Epidermal melanocyte (primary cell): ENCODE data around the gene KLHL22.
"Not testable (repeated sequence)": the region's sequence is repeated elsewhere in the genome, so short reads cannot be mapped to it uniquely, and the experiment has no call there.

ENCODE experiments used
- DNase-seq: peaks from one replicate; pipeline ENCODE4 v3.0.0; 2011; ENCODE audit warnings: low spot score; ENCODE audit not compliant: insufficient read length

KLHL22 gene

DNA sequence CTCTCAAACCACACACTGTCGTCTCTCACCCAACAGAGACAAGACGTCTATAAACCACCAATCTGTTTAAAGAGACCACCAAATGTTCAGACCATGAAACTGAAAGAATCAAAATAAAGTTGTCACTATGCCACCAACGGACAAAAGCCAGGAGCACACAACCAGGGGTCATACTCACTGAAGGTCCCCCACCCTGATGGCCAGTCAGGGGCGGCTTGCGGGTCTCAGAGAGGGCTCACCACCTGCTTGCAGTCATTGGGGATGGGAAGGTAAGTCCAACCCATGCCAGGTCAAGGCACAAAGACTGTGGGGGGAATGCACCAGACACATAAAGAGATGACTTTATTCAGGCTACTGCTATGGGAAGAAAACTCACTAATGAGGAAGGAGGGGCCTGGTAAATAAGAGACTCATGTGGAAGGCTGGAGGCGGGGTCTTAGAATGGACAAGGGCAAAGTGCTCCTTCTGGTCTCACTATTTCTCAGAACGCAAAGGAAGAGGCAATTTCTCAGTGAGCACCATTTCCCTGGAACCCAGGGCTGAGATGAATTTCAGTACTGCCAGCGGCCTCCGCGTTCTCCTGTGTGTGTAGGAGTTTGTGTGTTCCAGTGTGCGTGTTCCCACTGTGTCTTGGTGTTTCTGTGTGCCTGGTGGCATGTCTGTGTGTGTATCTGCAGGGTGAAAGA is 75.3 kb downstream of the KLHL22 start:
- DNase-seq: peak; percentile 9

DNA sequence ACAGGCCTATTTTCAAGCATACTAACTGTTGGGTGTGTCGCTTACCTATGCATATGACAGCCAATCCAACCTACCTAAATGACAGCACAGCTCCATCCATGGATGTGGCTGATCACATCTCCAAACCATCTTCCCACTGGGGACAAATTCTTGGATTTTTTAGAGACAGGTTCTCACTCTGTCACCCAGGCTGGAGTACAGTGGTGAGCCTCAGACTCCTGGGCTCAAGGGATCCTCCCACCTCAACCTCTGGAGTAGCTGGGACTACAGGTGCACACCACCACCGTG is 76.0 kb downstream of the KLHL22 start:
- DNase-seq: no peak

GRCh38 chr22:20418211-20418788 is 77.3 kb downstream of the KLHL22 start:
- peak; percentile 78 for DNase-seq

GRCh38 chr22:20415699-20416098 is 79.9 kb downstream of the KLHL22 start:
- DNase-seq: not testable (repeated sequence)

- not testable (repeated sequence) for DNase-seq
Observed at GRCh38 chr22:20415241-20415640, 80.4 kb downstream of the KLHL22 start.

DNA sequence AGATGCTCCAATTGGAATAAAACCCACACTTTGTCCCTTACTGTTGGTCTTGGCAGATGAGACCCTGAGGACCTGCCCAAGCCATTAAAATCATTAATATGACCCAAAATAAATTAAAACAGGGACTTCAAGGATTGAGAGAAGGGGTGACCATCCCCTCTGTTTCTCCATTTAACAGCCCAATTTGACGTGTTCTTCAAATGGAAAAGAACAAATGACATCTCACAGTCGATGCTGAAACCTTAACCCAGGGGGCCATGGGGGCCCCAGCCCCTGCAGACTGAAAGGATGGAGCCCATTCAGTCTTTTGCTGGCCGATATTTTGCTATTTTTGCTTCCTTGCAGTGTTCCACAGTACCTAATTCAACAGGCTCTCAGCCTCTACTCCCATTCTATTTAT is 81.1 kb downstream of the KLHL22 start:
- no peak for DNase-seq

GRCh38 chr22:20414059-20414440 is 81.5 kb downstream of the KLHL22 start:
- DNase-seq: no peak

DNA sequence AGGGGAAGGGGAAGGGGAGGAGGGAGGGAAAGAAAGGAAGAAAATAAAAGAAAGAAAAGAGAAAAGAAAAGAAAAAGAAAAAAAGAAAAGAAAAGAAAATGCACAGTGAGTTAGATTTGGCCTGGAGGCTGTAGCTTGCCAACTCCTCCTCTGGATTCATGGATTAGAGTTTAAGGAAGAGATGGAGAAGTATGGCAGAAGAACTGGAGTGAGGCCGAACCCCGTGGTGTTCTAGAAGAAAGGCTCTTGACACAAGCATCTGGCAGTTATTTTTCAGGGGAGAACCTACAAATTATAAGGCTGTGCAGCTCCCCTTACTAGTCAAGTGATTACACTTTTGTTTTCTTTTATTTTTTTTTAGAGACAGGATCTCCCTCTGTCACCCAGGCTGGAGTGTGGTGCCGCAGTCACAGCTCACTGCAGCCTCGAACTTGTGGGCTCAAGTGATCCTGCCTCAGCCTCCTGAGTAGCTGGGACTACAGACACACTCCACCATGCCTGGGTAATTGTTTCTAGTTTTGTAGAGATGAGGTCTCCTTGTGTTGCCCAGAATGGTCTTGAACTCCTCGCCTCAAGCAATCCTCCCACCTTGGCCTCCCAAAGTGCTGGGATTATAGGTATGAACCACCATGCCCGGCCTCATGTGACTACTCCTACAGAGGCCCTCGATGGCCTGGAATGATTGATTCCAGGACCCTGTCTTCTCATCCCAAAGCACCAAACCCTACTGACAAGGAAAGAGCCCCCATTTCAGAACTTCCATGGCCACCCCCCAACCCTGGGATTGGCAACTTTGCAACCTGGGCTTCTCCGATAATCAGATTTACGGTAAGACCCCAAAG is 82.2 kb downstream of the KLHL22 start:
- DNase-seq: peak; percentile 4

GRCh38 chr22:20412474-20413216 is 83.0 kb downstream of the KLHL22 start:
- peak; percentile 6 for DNase-seq

GRCh38 chr22:20409385-20409784 is 86.2 kb downstream of the KLHL22 start:
- DNase-seq: not testable (repeated sequence)

DNA sequence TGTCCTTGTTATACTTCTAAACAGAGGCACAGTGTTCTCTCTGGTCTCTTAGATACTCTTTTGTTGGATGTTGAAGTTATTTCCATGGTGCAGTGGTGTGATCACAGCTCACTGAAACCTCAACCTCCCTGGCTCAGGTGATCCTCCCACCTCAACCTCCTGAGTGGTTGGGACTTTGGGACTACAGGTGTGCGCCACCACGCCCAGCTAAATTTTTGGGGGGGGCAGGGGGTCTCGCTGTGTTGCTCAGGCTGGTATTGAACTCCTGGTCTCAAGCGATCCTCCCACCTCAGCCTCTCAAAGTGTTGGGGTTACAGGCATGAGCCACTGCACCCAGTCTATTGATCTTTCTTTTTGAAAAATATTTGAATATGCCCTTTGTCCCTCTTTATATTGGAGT is 86.7 kb downstream of the KLHL22 start:
- DNase-seq: no peak

GRCh38 chr22:20407829-20408228 is 87.8 kb downstream of the KLHL22 start:
- DNase-seq: no peak

- no peak for DNase-seq
Observed at GRCh38 chr22:20406686-20407408, 88.7 kb downstream of the KLHL22 start.

- no peak for DNase-seq
Observed at GRCh38 chr22:20405931-20406685, 89.5 kb downstream of the KLHL22 start.

DNA sequence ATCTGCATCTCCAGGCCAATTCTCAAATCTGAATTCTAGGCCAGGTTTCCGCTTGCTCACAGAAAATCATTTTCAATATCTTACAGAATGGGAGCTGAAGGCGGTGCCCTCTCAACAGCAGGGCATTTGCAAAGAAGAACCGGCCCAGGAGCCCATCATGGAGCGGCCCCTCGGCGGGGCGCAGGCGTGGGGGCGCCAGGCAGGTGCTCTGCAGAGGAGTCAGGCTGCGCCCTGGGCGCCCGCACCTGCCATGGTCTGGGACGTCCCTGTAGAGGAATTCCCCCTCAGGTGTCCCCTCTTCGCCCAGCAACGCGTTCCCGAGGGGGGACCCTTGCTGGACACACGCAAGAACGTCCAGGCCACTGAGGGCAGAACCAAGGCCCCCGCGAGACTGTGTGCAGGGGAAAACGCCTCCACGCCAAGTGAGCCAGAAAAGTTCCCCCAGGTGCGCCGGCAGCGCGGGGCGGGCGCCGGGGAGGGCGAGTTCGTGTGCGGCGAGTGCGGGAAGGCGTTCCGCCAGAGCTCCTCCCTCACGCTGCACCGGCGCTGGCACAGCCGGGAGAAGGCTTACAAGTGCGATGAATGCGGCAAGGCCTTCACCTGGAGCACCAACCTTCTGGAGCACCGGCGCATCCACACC is 90.2 kb downstream of the KLHL22 start:
- DNase-seq: no peak

- DNase-seq: no peak
Observed at GRCh38 chr22:20404881-20405280, 90.7 kb downstream of the KLHL22 start.

- DNase-seq: no peak
Observed at GRCh38 chr22:20403779-20404140, 91.8 kb downstream of the KLHL22 start.

GRCh38 chr22:20402960-20403778 is 92.4 kb downstream of the KLHL22 start:
- DNase-seq: no peak

DNA sequence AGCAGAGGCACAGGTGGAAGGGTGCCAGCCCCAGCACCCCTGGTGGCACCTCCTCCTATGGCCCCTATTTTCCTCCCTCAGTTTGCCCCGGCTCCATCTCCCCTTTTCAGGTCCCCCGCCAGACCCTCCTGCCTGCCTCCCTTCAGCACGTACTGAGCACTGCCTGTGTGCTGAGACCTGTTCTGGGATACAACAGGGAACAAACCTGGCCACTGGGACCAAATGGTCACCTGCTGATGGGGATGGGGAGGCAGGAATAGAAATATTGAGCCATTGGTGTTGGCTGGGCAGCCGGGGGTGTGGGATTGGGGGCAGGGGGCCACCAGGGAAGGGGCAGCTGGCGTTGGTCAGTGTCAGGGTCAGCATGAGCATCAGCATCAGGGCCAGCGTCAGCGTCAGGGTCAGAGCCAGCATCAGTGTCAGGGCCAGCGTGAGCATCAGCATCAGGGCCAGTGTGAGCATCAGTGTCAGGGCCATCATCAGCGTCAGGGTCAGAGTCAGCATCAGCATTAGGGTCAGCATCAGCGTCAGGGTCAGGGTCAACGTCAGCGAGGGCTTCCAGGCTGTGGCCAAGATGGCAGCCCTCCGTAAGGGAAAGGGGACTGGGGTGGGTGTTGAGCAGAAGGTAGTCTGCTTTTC is 94.1 kb downstream of the KLHL22 start:
- DNase-seq: no peak
